ENCODE measurements around the gene HRH1.
"Not testable (repeated sequence)": the region's sequence is repeated elsewhere in the genome, so short reads cannot be mapped to it uniquely, and the experiment has no call there.

Gene HRH1

GRCh38 chr3:11128682-11129632 lies 25.3 kb upstream of the HRH1 start:
- Histone ChIP-seq H4K20me1 (no peaks in the 10 kb centered on the region), H3K9me3 (0 out of 2 replicates have a peak, but pooled peaks cover 2% of the 10 kb centered on the region), H3K27me3 (no peaks in the 10 kb centered on the region)

DNA sequence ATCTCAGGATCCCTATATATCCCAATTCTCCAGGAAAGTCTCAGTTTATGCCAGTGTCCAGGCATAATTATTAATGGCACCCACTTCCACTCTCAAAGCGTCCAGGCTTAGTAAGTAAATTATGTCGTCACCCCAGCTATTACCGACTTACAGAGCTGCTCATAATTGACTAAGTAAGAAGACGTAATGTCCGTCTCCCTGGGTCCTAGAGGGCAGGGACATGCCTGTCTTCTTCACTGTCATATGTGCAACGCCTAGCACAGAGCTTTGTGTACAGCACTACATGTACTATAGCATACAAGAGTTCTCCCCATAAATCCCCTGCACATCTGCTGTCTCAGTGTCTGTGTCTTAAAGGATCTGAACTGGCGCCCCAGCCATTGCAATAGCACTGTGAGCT lies 23.9 kb upstream of the HRH1 start:
- no peaks in the 10 kb centered on the region for H3K36me3 ChIP-seq
- peaks cover 62% of the 10 kb centered on the region for H3K4me1 ChIP-seq
- no peak overlapping the region for H3K4me3 ChIP-seq
- no peak overlapping the region for H3K9ac ChIP-seq
- TF ChIP-seq Cebpa-rat (IDR thresholded peaks at IDR 0.05) = no peak
- H4K20me1 ChIP-seq = no peaks in the 10 kb centered on the region
- no peaks in the 10 kb centered on the region for H3K27me3 ChIP-seq
- H3K4me2 ChIP-seq = peak overlapping the region; percentile 66
- peak overlapping the region; percentile 14; the same call in 1 of the 2 replicates for H3K27ac ChIP-seq
- H3K9me3 ChIP-seq = no peaks in the 10 kb centered on the region

More at GRCh38 chr3:11128682-11129632, 25.3 kb upstream of the HRH1 start:
- no peak overlapping the region for H3K4me3 ChIP-seq
- no peak for TF ChIP-seq Cebpa-rat (IDR thresholded peaks at IDR 0.05)
- H3K36me3 ChIP-seq = no peaks in the 10 kb centered on the region
- no peak overlapping the region for H3K4me2 ChIP-seq
- H3K9ac ChIP-seq = no peak overlapping the region
- H3K4me1 ChIP-seq = peaks cover 63% of the 10 kb centered on the region
- H3K27ac ChIP-seq = no peak overlapping the region

DNA sequence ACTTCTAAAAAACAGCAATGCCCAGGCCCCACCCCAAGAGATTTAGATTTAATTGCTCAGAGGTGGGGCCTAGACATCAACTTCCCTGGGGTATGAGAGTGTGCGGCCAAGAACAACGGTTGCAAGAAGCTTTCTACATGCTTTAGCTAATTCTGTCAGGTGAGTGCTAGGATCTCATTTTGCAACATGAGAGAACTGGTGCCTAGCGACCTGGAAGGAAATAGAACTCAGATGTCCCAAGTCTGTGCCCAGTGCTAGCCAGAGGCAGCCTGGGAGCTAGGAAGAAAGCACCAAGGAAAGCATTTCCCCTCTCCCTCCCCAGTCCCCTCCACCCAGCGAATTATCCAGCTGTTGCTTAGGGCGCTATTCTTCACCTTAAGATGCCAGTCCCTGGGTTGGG lies 22.9 kb upstream of the HRH1 start:
- H3K9ac ChIP-seq = 0 out of 2 replicates have a peak overlapping the region, but pooled peaks have one; percentile 42
- H3K27me3 ChIP-seq = no peaks in the 10 kb centered on the region
- no peak for TF ChIP-seq Cebpa-rat (IDR thresholded peaks at IDR 0.05)
- peak overlapping the region; percentile 66 for H3K4me2 ChIP-seq
- no peak overlapping the region for H3K4me3 ChIP-seq
- H4K20me1 ChIP-seq = no peaks in the 10 kb centered on the region
- H3K27ac ChIP-seq = peak overlapping the region; percentile 4; the same call in 1 of the 2 replicates
- peaks cover 53% of the 10 kb centered on the region for H3K4me1 ChIP-seq
- no peaks in the 10 kb centered on the region for H3K36me3 ChIP-seq
- H3K9me3 ChIP-seq = no peaks in the 10 kb centered on the region

GRCh38 chr3:11131886-11132285 lies 22.4 kb upstream of the HRH1 start:
- H3K9me3 ChIP-seq, H4K20me1 ChIP-seq, H3K4me3 ChIP-seq, H3K27me3 ChIP-seq, H3K36me3 ChIP-seq: not testable (repeated sequence)
- peak overlapping the region; percentile 66 for H3K4me2 ChIP-seq
- 0 out of 2 replicates have a peak overlapping the region, but pooled peaks have one; percentile 4 for H3K27ac ChIP-seq
- 0 out of 2 replicates have a peak overlapping the region, but pooled peaks have one; percentile 42 for H3K9ac ChIP-seq
- peaks cover 48% of the 10 kb centered on the region for H3K4me1 ChIP-seq

GRCh38 chr3:11132861-11133260 lies 21.4 kb upstream of the HRH1 start:
- Histone ChIP-seq H3K4me2 (no peak overlapping the region), H3K27me3 (no peaks in the 10 kb centered on the region), H4K20me1 (no peaks in the 10 kb centered on the region), H3K9ac (no peak overlapping the region), H3K4me1 (peaks cover 42% of the 10 kb centered on the region), H3K36me3 (no peaks in the 10 kb centered on the region), H3K9me3 (no peaks in the 10 kb centered on the region), H3K4me3 (no peak overlapping the region), H3K27ac (no peak overlapping the region)
- TF ChIP-seq Cebpa-rat (IDR thresholded peaks at IDR 0.05) = no peak

GRCh38 chr3:11134794-11135193 lies 19.5 kb upstream of the HRH1 start:
- TF ChIP-seq Cebpa-rat (IDR thresholded peaks at IDR 0.05) = no peak
- no peaks in the 10 kb centered on the region for H3K36me3 ChIP-seq
- no peak overlapping the region for H3K4me3 ChIP-seq
- H3K9me3 ChIP-seq = no peaks in the 10 kb centered on the region
- H3K9ac ChIP-seq = no peak overlapping the region
- no peaks in the 10 kb centered on the region for H3K27me3 ChIP-seq
- H3K27ac ChIP-seq = no peak overlapping the region
- H3K4me1 ChIP-seq = peaks cover 49% of the 10 kb centered on the region
- H3K4me2 ChIP-seq = peak overlapping the region; percentile 43; the same call in 1 of the 2 replicates
- H4K20me1 ChIP-seq = no peaks in the 10 kb centered on the region

- H3K4me3 ChIP-seq = no peak overlapping the region
- no peak for TF ChIP-seq Cebpa-rat (IDR thresholded peaks at IDR 0.05)
- no peaks in the 10 kb centered on the region for H4K20me1 ChIP-seq
- H3K27me3 ChIP-seq = no peaks in the 10 kb centered on the region
- H3K4me1 ChIP-seq = peaks cover 49% of the 10 kb centered on the region
- no peak overlapping the region for H3K27ac ChIP-seq
- H3K4me2 ChIP-seq = no peak overlapping the region
- H3K36me3 ChIP-seq = no peaks in the 10 kb centered on the region
- H3K9me3 ChIP-seq = no peaks in the 10 kb centered on the region
- H3K9ac ChIP-seq = no peak overlapping the region
Measured at GRCh38 chr3:11136116-11136515, 18.2 kb upstream of the HRH1 start.

- peaks cover 44% of the 10 kb centered on the region for H3K4me1 ChIP-seq
- no peak for TF ChIP-seq Cebpa-rat (IDR thresholded peaks at IDR 0.05)
- H3K27ac ChIP-seq = no peak overlapping the region
- H3K4me3 ChIP-seq = no peak overlapping the region
- no peaks in the 10 kb centered on the region for H4K20me1 ChIP-seq
- no peaks in the 10 kb centered on the region for H3K36me3 ChIP-seq
- no peaks in the 10 kb centered on the region for H3K27me3 ChIP-seq
- H3K4me2 ChIP-seq = no peak overlapping the region
- no peaks in the 10 kb centered on the region for H3K9me3 ChIP-seq
- no peak overlapping the region for H3K9ac ChIP-seq
Measured at GRCh38 chr3:11136830-11137626, 17.3 kb upstream of the HRH1 start.

DNA sequence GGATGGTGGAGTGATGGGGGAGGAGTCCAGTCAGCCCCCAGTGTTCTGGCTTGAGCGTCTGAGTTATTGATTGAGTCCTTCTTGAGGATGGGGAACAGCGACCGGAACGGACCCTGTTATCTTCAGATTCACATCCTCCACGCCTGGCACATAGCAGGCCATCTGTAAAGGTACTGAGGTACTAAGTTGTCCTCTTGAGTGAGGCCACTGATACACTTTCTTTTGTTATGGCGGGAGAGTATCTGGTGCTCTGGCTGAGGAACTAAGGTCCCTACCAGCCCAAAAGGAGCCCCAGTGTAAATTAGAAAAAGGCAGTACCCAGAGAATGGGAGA lies 16.7 kb upstream of the HRH1 start:
- H3K4me1 ChIP-seq = peaks cover 38% of the 10 kb centered on the region
- H3K27ac ChIP-seq = no peak overlapping the region
- no peak overlapping the region for H3K4me2 ChIP-seq
- H3K9ac ChIP-seq = no peak overlapping the region
- H4K20me1 ChIP-seq = no peaks in the 10 kb centered on the region
- no peak overlapping the region for H3K4me3 ChIP-seq
- no peaks in the 10 kb centered on the region for H3K9me3 ChIP-seq
- no peaks in the 10 kb centered on the region for H3K27me3 ChIP-seq
- TF ChIP-seq Cebpa-rat (IDR thresholded peaks at IDR 0.05) = no peak
- no peaks in the 10 kb centered on the region for H3K36me3 ChIP-seq

- Histone ChIP-seq H4K20me1 (no peaks in the 10 kb centered on the region), H3K9ac (no peak overlapping the region), H3K27me3 (no peaks in the 10 kb centered on the region), H3K4me1 (peaks cover 35% of the 10 kb centered on the region), H3K4me2 (no peak overlapping the region), H3K4me3 (no peak overlapping the region), H3K36me3 (no peaks in the 10 kb centered on the region), H3K9me3 (no peaks in the 10 kb centered on the region), H3K27ac (no peak overlapping the region)
- TF ChIP-seq Cebpa-rat (IDR thresholded peaks at IDR 0.05) = no peak
Measured at GRCh38 chr3:11138371-11138770, 15.9 kb upstream of the HRH1 start.

Data from BLaER1 (cell line).